B cell (primary cell): Measurements from ENCODE around the gene HSFX2.

Source experiments
- CTCF ChIP-seq: fragments of 200-600 bp; IDR thresholded peaks from one replicate; pipeline ENCODE4 v1.8.0; 2022; ENCODE audit warnings: antibody characterized with exemption, mild to moderate bottlenecking
- EZH2 ChIP-seq: IDR thresholded peaks from 2 replicates; pipeline ENCODE4 v1.6.1; 2012; ENCODE audit warnings: borderline replicate concordance, low read depth, mild to moderate bottlenecking, moderate library complexity, low read length; ENCODE audit not compliant: insufficient read depth, poor library complexity, severe bottlenecking

- TF ChIP-seq CTCF (no peak), EZH2 (no peak)
These were observed 15.4 kb upstream of the HSFX2 start for GRCh38 chrX:149610511-149610910.
